Stimulated activated CD8-positive, alpha-beta memory T cell treated with anti-CD3 and anti-CD28 coated beads, Interleukin-4, amount 100 ng/mL, for 4 hours (primary cell): ENCODE data around the gene SHPK.

Experiments
- DNase-seq, 2 donors: peaks; one replicate each; pipeline ENCODE4 v3.0.0-alpha.2; 2020; ENCODE audit warnings: low read depth in 2 of 2, low spot score in 1 of 2

The SHPK gene, protein sequence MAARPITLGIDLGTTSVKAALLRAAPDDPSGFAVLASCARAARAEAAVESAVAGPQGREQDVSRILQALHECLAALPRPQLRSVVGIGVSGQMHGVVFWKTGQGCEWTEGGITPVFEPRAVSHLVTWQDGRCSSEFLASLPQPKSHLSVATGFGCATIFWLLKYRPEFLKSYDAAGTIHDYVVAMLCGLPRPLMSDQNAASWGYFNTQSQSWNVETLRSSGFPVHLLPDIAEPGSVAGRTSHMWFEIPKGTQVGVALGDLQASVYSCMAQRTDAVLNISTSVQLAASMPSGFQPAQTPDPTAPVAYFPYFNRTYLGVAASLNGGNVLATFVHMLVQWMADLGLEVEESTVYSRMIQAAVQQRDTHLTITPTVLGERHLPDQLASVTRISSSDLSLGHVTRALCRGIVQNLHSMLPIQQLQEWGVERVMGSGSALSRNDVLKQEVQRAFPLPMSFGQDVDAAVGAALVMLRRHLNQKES

DNA sequence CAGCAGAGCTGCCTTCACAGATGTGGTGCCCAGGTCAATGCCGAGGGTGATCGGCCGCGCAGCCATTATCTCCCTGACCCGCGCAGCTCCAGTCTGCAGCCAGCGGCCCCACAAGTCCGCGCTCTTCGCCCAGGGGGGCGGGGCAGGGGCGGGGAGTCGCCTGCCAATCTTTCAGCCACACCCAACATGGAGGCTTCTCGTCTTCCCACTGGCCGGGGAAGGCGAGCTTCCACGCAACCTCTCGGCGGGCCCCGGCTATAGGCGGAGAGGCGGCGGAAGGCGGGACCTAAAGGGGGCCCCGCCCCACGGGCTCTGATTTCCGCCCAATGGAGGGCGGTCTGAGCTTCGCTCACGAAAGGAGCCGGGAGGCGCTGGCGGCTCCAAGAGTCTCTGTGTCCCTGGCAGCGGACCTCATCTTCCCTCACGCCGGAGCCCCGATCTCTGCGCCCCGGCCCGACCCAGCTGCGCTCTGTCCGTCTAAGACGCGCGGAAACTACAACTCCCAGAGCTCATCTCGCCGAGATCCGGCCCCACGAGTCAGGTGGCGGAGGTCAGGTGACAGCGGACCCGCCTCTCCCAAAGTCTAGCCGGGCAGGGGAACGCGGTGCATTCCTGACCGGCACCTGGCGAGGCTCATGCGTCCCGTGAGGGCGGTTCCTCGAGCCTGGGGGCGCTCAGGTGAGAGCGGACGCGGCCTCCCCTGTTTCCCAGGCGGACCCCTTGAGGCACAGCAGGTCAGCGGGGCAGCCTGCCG is at the start of gene SHPK, which contains the start of gene CTNS:
TSS of gene SHPK (minus strand) at position 97 of the 754 bp plus-strand sequence. CDS start at position 66, 31 bp downstream.
TSS of gene CTNS (plus strand) at position 607 of the 754 bp plus-strand sequence. CDS start 3,447 bp downstream, outside the sequence.
- DNase-seq: peak; percentile 83 to 90

- no peak for DNase-seq
These were observed 49.1 kb upstream of the SHPK start for GRCh38 chr17:3685174-3685573.

DNA sequence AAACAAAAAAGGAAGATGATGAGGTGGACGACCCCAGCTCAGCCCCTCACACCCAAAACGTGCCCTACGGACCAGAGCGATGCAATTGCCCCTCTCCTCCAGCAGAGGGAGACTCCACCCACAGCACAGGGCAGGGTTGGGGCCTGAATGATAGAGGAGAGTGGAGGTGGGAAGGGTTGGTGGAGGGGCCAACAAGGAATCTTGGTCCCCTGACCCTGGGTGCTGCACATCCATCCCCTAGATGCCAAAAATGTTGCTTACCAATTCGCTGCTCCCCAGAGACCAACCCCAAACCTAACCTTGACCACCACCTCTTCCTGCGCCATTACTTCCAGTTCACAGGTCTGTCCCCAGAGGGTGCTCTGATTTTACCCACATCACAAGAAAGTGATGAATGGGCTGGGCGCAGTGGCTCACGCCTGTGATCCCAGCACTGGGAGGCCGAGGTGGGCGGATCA is 47.0 kb upstream of the SHPK start:
- DNase-seq: peak in 1 of 2 donors; percentile 44

GRCh38 chr17:3682033-3682432 is 46.0 kb upstream of the SHPK start:
- DNase-seq: no peak

- DNase-seq: no peak
These were observed 45.5 kb upstream of the SHPK start for GRCh38 chr17:3681565-3681964.

DNA sequence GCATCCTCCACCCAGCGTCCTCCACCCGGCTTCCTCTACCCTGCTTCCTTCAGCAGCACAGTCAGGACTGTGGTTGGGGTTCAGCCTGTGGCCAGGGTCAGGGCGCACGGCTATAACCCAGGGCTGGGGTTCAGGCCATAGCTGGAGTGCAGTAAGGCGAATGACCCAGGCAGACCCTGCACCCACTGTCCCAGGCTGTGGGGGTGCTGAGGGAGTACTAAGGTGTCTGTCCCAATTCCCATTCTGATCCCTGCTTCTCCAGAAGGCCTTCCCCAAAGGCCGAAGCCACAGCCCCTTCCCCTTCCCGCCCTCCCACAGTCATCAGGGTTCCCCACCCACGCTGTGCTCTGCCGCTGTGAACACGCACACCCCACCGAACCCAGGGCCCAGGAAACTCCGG is 45.0 kb upstream of the SHPK start:
- DNase-seq: no peak

DNA sequence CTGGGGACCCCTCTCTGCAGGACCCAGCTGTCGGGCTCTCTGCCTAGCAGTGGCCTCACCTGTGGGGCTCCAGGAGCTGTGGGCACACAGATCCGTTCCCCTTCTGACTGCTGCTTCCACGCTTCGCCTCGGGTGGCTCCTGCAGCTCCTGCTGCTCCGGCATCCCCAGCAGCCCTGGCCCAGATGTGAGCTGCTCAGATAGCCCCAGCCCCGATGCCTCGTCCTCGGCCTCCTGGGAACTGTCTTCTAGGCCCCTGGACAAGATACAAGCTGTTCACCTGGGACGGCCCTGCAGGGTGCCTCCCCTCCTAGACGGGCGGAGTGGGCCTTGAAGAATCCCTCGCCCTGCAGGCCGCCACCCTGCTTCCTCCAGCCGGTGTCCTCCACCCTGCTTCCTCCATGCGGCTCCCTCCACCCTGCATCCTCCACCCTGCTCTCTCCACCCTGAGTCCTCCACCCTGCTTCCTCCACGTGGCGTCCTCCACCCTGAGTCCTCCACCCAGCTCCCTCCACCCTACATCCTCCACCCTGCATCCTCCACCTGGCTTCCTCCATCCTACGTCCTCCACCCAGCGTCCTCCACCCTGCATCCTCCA is 43.6 kb upstream of the SHPK start:
- DNase-seq: no peak

- DNase-seq: no peak
These were observed 42.9 kb upstream of the SHPK start for GRCh38 chr17:3678821-3679530.

DNA sequence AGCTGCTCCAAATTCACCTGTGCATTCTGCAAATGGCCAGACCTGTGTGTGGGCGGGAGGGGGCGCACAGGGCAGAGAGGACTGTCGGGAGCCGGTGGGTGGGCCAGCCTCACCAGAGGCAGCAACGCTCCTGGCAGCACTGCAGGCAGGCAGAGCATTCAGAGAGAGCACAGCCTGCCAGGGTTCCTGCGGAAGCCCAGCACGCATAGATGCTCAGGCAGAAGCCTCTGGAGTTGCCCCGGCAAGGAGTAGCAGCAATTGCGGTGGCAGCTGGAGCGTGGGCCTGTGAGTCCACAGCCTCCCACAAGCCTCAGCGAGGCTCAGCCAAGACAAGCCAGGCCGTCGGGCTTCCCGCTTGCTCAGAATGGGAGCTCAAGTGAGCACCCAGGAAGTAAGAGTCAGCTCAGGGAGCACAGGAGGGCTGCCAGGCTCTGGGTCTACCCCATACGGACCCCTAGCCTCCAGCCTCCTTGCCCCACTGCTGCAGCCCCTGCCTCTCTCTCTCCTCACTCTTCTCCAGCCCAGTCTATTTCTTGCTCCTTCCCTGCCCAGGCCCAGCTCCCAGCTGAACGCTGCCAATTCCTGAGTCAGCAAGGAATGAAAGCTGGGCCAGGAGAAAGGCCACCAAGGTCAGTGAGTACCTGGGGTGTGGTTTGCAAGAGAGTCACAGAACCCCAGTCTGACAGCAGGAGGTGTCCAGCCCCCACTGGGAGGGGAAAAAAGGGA is 42.2 kb upstream of the SHPK start:
- DNase-seq: no peak

GRCh38 chr17:3675886-3676285 is 39.8 kb upstream of the SHPK start:
- no peak for DNase-seq

DNA sequence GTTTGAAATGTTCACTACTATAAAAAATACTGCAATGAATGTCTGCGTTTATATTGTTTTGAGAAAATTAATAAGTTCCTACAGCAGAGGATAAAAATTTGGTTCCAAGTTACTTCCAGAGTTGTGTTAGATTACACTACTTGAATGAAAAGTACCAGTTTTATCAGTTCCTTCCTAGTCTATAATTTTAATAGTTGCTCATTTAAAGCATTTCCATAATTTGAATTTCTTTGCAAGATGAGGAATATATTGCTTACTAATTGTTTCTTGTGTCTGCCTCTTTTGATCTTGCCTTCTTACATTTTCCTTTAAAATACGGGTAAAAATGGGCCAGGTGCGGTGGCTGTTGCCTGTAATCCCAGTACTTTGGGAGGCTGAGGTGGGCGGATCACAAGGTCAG is 36.5 kb upstream of the SHPK start:
- no peak for DNase-seq

DNA sequence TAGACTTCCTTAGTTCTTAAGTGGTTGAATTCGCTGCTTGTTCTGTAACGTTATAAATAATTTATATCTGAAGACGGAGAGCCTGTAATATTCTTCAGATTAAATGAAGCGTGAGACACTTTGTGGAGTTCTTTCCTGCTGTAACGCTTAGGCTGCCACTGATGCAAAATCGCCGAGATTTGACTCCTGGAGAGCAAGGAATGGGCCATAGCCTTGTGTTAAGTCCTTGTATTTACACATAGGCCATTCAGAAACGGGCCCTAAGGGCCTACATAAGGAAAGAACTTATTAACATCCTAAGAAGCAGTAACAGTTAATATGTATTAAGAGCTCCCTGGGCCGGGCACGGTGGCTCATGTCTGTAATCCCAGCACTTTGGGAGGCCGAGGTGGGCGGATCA is 33.5 kb upstream of the SHPK start:
- DNase-seq: no peak

DNA sequence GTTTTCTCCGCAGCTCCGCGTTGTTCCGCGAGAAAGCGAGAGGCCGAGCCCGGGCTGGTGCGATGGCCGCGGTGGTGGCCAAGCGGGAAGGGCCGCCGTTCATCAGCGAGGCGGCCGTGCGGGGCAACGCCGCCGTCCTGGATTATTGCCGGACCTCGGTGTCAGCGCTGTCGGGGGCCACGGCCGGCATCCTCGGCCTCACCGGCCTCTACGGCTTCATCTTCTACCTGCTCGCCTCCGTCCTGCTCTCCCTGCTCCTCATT is 33.0 kb upstream of the SHPK start:
- DNase-seq: no peak

DNA sequence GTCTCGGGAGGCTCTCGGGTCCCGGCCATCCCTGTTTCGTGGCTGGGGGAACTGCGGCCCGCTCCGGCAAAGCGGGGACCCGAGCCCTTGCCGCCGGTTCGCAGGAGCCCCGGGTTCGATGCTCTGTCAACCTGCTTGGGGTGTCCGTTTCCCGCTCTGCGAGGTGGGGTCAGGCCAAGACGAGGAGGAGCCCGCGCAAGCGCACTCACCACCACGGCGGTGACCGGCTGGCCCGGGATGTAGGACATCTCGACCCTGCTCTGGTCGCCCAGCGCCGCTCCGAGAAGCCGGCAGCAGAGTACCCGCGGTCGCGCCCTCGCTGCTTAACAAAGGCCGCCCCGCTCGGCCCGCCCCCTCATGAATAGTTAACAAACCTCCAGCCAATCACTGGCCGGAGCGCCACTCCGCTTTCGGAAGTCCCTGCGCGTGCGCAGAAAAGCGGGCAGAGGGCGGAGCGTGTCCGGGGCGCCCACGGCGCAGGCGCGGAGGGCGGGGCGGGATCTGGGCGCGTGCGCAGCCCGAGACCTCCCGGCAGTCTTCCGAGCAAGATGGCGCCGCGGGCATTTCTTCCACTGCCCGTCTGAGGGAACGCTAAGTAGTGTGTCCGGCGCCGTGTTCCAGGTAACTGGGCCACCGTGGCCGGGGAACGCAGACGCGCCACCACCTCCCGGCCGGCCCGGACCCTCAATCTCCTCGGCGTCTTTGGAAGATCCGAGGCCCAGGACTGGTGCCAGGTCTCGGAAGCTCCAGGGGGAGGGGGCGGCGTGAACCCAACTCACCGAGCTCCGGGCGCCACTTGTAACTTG is 32.4 kb upstream of the SHPK start, which contains the start of the genes EMC6 and TAX1BP3:
TSS of gene EMC6 (plus strand) at position 534 of the 806 bp plus-strand sequence. CDS start 335 bp downstream, outside the sequence.
TSS of gene TAX1BP3 (minus strand) at position 300 of the 806 bp plus-strand sequence. CDS start at position 248, 52 bp downstream.
- peak; percentile 96 for DNase-seq

DNA sequence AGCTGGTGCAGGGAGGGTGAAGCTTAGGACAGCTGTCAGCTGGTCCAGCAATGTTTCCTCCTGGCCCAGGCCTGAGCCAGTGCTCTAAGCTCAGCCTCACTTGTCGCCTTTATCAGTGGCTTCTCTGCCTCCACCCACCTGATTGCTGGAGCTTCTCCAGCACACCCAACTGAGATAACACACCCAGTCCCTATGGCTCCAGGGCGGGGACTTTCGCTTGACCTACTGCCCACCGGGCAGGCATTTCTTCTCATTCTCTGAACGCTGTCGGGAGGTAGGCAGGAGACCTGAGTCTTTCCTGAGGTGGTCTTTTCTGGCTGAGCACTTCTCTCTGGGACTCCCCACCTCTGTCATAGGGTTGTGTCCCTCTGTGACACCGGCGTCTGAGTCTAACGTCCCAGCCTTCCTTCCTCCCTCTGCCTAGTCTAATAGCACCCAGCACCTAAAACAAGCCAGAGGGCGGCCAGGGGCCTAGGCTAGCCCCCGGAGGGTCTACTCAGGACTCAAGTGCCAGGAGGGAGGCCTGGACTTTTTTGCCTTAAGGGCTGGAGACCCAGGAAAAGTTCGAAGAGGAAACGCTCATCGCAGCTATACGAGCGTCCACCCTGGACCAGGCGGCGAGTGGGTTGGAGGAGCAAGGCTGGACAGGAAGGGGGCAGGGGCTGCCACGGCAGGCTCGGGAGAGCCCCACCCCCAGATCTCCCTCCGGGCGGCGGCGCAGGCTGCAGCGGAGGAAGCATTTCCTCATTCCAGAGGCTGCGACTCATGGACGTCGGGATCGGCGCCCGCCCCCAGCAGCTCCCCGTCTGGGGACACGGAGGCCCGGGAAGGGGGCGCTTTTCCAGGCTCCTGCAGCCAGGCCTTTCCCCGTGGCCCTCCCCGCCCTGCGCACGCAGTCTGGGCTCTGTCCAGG is 31.6 kb upstream of the SHPK start:
- no peak for DNase-seq

DNA sequence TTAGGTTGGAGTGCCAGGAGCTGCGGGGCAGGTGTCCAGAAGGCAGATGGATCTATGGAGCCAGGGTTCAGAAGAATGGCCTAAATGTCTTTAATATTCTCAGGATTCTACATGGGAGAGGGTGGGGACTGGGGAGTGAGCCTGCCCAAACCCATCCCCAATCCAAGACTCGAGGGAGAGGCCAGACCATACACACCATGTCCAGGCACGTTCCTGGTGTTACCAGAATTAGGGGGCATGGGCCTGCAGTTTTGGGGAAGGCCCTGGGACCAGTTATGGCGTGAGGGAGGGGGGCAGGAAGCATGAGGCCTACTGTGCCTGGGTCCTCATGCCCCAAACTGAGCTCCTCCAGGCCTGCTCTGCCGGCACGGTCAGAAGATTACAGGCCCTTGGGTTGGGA is 30.5 kb upstream of the SHPK start:
- no peak for DNase-seq

DNA sequence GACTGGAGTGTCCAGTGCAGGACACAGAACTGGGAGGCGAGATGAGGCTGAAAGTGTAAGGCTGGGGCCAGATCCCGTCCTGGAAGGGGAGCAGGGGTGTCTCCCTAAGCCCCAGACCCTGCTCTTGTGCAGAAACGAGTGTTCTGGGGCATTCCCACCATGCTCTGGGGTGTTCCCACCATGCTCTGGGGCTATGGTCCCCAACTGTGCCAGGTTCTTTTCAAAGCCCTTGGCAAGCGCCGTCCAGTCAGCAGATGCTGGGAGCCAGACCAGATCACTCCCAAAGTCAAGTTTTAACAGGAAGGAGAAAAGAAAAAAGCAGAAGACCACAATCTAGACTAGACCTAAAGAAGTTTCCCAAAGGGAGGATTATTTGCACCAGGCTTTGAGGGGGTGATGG is 29.8 kb upstream of the SHPK start:
- DNase-seq: no peak
